Mucosa of descending colon (tissue), 3 donors: Measurements from ENCODE around the gene BMPER. TPM values are rescaled to one million over a fixed set of nuclear protein-coding genes. Genes with fewer than 3 reads are reported as not detected.

Experiments used
- ATAC-seq: fragments of 200-7000 bp; cut with Tn5 transposase; one replicate; pipeline ENCODE4 v1.9.1; 2020; ENCODE audit warnings: mild to moderate bottlenecking, moderate library complexity
- DNase-seq, 3 donors: peaks; one replicate each; pipeline ENCODE4 v3.0.0-alpha.2; 2020
- H3K36me3 ChIP-seq: fragments of 200-600 bp; one replicate; pipeline ENCODE4 v1.8.0; 2021; ENCODE audit warnings: low read depth, mild to moderate bottlenecking
- H3K4me1 ChIP-seq: fragments of 200-600 bp; one replicate; pipeline ENCODE4 v1.8.0; 2021; ENCODE audit warnings: low read depth, mild to moderate bottlenecking
- H3K4me3 ChIP-seq: fragments of 200-600 bp; one replicate; pipeline ENCODE4 v1.8.0; 2021; ENCODE audit warnings: mild to moderate bottlenecking
- H3K9me3 ChIP-seq: fragments of 200-600 bp; one replicate; pipeline ENCODE4 v1.8.0; 2021; ENCODE audit warnings: mild to moderate bottlenecking
- intact Hi-C, 2 donors: fragments of 100-400 bp; cut with DNase I in 1 of 2; cut with micrococcal nuclease in 1 of 2; formaldehyde crosslinking; loops; one replicate each; pipeline versions ENCODE4 v1.11.0 to v1.11.1; 2022; cut with DNase I, micrococcal nuclease
- total RNA-seq, 3 donors: library from RNA; stranded (reverse); fragmentation: NEBNext Ultra II Directional in 2 of 3; extraction: Animal tissue kit (Norgen Biotek cat#: 25700) in 2 of 3; gene quantifications; one replicate each; pipeline versions ENCODE4 v1.2.1 to v1.2.4, GENCODE V29; 2021 to 2023
- TF ChIP-seq, protein P1 (sequence below): fragments of 200-600 bp; IDR thresholded peaks from one replicate; pipeline ENCODE4 v1.8.0; 2022; ENCODE audit warnings: antibody characterized with exemption, mild to moderate bottlenecking
- donor health status: DM: no; HTN: no; CAD: no; lungs with moderate emphysema.
- donor health status: DM: no; HTN: no; CAD: no.
- donor health status: DM: no; HTN: yes; CAD: no.

The BMPER gene
- total RNA-seq, 3 donors from 2014 or later: 1.3 to 2.0 (median 1.4) TPM

DNA sequence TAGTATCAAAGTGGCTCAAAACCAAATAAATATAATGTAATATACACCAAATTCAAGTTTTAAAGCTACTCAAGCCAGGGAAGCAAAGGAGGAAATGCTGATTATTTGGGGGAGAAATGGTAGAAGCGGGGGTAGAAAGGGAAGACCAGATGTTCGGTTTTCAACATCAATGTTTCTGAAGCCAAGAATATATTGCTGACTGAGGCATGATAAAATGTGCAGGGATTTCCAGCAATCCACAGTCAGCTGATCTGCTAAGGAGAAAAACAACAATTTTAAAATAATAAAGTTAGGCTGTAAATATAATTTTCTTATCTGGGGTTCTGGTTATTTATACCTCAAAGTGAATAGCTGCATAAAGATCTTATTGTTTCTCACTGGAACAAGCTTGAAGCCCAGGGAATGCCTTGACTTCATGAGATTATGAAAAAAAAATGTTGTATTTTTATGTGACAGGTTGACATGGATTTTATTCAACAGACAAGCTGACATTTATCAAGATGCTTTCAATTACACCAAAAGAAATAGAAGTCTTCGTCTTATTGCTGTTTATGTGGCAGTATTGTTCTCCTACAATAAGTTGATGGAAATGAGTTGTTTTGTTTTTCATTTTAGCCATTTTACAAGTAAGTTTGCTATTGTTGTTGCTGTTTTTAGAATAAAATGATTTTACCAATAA is 28.6 kb upstream of the BMPER start:
- DNase-seq (no peak), ATAC-seq (no peak)
- no peak overlapping the region for H3K4me3 ChIP-seq
- no peaks in the 10 kb centered on the region for H3K9me3 ChIP-seq
- intact Hi-C loops: no loop called here
- TF ChIP-seq, protein P1, sequence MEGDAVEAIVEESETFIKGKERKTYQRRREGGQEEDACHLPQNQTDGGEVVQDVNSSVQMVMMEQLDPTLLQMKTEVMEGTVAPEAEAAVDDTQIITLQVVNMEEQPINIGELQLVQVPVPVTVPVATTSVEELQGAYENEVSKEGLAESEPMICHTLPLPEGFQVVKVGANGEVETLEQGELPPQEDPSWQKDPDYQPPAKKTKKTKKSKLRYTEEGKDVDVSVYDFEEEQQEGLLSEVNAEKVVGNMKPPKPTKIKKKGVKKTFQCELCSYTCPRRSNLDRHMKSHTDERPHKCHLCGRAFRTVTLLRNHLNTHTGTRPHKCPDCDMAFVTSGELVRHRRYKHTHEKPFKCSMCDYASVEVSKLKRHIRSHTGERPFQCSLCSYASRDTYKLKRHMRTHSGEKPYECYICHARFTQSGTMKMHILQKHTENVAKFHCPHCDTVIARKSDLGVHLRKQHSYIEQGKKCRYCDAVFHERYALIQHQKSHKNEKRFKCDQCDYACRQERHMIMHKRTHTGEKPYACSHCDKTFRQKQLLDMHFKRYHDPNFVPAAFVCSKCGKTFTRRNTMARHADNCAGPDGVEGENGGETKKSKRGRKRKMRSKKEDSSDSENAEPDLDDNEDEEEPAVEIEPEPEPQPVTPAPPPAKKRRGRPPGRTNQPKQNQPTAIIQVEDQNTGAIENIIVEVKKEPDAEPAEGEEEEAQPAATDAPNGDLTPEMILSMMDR: no peak
- no peaks in the 10 kb centered on the region for H3K4me1 ChIP-seq
- H3K36me3 ChIP-seq: no peaks in the 10 kb centered on the region

DNA sequence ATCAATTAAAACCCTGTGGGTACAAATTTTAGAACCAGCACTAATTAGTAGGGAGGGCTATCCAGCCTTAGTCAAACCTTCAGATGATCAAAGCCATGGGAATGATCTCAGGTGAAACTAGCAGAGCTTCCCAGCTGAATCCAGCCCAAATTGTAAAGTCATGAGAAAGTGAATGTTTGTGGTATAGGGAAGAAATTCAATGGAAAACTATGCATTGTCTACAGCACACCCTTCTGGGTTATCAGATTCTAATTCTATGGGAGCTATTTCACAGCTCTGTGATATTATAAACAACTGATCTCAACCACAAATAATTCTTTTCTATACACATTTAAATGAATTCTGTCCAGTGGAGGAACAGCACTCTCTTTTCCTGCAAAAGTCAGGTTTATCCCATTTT is 24.6 kb upstream of the BMPER start:
- Histone ChIP-seq H3K9me3 (no peaks in the 10 kb centered on the region), H3K4me3 (no peak overlapping the region), H3K4me1 (no peaks in the 10 kb centered on the region), H3K36me3 (no peaks in the 10 kb centered on the region)
- ATAC-seq (no peak), DNase-seq (no peak)
- TF ChIP-seq, protein P1: no peak
- intact Hi-C loops: no loop called here

DNA sequence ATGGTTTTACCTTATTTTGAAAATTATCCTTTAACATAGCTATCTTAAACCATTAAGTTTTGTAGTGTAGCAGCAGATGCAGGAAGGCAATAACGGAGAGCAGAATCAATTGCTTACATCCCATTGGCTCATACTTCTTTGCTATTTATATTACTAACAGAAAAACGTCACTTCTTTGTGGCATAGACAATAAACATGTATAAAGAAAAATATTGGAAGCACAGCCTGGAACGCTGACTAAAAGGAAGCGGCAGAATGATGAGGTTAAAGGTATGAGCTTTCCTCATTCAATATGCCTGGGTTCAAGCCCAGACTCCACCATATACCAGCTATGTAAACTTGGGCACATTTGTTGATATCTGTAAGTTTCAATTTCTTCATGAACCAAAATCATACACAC is 24.0 kb upstream of the BMPER start:
- Histone ChIP-seq H3K4me3 (no peak overlapping the region), H3K4me1 (no peaks in the 10 kb centered on the region), H3K36me3 (no peaks in the 10 kb centered on the region), H3K9me3 (no peaks in the 10 kb centered on the region)
- ATAC-seq (no peak), DNase-seq (no peak)
- intact Hi-C loops: no loop called here
- TF ChIP-seq, protein P1: no peak

DNA sequence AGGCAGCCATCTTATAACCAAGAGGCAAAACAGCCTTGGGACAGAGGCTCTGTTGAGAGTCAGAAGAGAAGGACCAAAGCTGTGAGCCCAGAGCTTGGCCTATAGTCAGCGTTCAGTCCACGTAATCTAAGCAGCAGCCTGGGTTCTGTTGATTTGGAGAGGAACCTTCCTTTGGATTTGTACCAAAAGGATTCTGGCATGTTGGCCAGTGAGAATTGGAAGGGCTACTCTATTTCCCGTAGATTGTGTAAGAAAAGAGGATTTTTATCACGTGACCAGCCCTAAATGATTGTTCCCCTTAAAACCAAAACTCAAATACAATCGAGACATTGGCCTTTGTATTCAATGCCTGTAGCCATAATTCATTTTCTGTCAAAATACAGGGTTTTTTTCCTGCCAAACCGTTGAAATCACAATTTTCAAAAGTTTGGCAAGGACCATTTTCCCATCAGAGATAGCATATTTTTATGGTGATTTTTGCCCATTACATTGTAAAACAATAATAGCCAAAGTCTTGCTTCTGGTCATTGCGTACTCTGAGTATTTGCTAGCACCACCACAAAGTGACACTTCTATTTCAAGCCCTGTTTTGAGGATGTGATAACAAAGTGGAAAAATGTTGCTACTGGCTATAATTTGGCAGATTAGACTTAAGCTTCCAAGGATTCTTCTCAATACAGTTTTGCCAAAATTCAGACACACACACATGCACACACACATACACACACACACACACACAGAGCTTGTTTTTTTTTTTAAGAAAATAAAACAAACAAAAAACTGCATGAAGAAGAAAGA is 23.1 kb upstream of the BMPER start:
- TF ChIP-seq, protein P1: no peak
- H3K36me3 ChIP-seq: no peaks in the 10 kb centered on the region
- H3K4me3 ChIP-seq: no peak overlapping the region
- ATAC-seq (peak; percentile 46), DNase-seq (peak in 1 of 3 donors; percentile 14)
- intact Hi-C loops: no loop called here
- H3K4me1 ChIP-seq: no peaks in the 10 kb centered on the region
- H3K9me3 ChIP-seq: no peaks in the 10 kb centered on the region

DNA sequence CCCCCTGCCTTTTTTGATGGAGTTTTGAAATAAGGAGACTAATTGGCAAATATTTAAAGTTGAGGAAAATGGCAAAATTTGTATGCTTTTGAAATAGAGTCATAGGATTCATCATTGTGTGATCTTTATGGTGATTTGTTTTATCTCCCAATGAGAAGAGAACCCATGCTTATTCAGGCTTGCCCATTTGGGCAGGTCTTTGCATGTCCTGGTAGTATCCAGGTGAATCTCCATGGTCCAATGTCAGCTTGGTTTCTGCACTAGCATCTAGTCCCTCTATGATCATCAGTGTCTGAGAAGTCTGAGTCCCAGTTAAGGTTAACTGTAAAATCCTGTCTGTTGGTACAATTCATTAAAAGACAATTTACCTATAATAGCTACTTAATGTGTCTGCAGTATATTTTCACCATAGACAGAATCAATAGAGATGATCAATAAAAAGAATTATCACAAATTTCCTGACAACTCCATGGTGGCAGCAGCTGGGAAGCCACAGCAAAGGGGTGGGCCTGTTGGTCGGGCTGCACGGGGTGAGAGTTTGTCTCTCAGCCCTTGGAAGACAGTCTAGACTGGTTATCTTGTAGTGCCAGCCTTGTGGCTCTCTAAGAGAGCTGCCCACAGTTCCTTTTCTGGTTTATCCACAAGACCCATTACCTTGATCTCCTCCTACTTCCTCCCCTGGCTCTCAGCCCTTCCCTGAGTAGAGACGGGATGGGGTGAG is 22.2 kb upstream of the BMPER start:
- intact Hi-C loops: no loop called here
- no peaks in the 10 kb centered on the region for H3K9me3 ChIP-seq
- no peaks in the 10 kb centered on the region for H3K4me1 ChIP-seq
- no peak overlapping the region for H3K4me3 ChIP-seq
- H3K36me3 ChIP-seq: no peaks in the 10 kb centered on the region
- no peak for DNase-seq
- ATAC-seq: no peak
- TF ChIP-seq, protein P1: no peak
